ENCODE data around the gene PRCC. TPM values are rescaled to one million over a fixed set of nuclear protein-coding genes. Genes with fewer than 3 reads are reported as not detected.

PRCC gene
- total and polyA plus RNA-seq, 12 donors: 35.9 to 137 (median 58.7) TPM

DNA sequence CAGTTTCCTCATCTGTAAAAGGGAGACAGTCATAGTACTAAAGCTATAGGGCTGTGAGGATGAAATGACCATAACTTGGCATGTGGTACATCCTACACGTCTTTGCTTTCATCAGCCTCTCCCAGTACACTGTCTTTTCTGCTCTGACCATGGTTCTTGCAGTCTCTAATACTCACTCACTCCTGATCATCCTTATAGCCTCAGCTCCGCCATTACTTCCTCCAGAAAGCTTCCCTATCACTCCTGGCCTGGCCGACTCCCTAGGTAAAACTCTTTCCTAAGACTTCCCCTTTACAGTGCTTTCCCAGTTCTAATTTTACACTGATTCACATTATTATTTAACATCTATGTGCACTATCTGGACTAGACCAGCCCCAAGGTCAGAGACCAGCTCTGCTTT is 21.5 kb upstream of the PRCC start:
- H3K27ac ChIP-seq: peak overlapping the region; percentile 92 to 98 (median 97)
- TF ChIP-seq, protein P1, sequence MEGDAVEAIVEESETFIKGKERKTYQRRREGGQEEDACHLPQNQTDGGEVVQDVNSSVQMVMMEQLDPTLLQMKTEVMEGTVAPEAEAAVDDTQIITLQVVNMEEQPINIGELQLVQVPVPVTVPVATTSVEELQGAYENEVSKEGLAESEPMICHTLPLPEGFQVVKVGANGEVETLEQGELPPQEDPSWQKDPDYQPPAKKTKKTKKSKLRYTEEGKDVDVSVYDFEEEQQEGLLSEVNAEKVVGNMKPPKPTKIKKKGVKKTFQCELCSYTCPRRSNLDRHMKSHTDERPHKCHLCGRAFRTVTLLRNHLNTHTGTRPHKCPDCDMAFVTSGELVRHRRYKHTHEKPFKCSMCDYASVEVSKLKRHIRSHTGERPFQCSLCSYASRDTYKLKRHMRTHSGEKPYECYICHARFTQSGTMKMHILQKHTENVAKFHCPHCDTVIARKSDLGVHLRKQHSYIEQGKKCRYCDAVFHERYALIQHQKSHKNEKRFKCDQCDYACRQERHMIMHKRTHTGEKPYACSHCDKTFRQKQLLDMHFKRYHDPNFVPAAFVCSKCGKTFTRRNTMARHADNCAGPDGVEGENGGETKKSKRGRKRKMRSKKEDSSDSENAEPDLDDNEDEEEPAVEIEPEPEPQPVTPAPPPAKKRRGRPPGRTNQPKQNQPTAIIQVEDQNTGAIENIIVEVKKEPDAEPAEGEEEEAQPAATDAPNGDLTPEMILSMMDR (IDR thresholded peaks at IDR 0.05): no peak
- TF ChIP-seq POLR2A (IDR thresholded peaks at IDR 0.05): no peak
- 48 to 63% (median 52%) methylated on average over 3 of the region's 3 CpGs for WGBS, 4 donors
- no peaks in the 10 kb centered on the region for H3K27me3 ChIP-seq
- DNase-seq: no peak
- H3K36me3 ChIP-seq (replicated peaks in 1 of 2): peaks cover 0 to 21% of the 10 kb centered on the region in 2 donors
- peak overlapping the region in 1 of 4 donors; percentile 93 for H3K4me3 ChIP-seq
- H3K4me1 ChIP-seq (replicated peaks in 1 of 2): peaks cover 47 to 56% of the 10 kb centered on the region in 2 donors
- no peaks in the 10 kb centered on the region for H3K9me3 ChIP-seq (replicated peaks in 1 of 3)
- intact Hi-C loops (cut with DNase I): no loop called here

DNA sequence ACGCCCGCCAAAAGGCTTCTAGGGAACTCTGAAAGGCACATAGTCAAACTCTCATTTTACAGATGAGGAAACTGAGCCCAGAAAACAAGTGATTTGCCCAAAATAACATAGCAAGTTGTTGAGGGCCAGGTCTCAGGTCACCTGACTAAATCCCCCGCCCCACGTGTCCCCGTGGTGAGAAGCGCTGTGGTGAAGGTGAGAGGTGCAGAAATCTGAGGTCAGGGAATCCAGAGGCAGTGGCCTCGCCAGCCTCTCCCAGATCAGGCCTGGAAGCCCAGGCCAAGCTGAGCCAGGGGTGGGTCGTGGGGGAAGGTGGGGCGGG is 21.0 kb upstream of the PRCC start:
- H3K36me3 ChIP-seq (replicated peaks in 1 of 2): peaks cover 0 to 21% of the 10 kb centered on the region in 2 donors
- peaks cover 47 to 55% of the 10 kb centered on the region in 2 donors for H3K4me1 ChIP-seq (replicated peaks in 1 of 2)
- no peaks in the 10 kb centered on the region for H3K27me3 ChIP-seq
- H3K4me3 ChIP-seq: peak overlapping the region in 2 of 4 donors; percentile 40 to 93
- H3K9me3 ChIP-seq (replicated peaks in 1 of 3): no peaks in the 10 kb centered on the region
- H3K27ac ChIP-seq: peak overlapping the region; percentile 92 to 98 (median 97)
- WGBS, 4 donors: 33 to 55% (median 38%) methylated on average over 7 to 9 of the region's 9 CpGs
- intact Hi-C loops (cut with DNase I): no loop called here
- no peak for TF ChIP-seq POLR2A (IDR thresholded peaks at IDR 0.05)
- TF ChIP-seq, protein P1 (IDR thresholded peaks at IDR 0.05): no peak
- no peak for DNase-seq

DNA sequence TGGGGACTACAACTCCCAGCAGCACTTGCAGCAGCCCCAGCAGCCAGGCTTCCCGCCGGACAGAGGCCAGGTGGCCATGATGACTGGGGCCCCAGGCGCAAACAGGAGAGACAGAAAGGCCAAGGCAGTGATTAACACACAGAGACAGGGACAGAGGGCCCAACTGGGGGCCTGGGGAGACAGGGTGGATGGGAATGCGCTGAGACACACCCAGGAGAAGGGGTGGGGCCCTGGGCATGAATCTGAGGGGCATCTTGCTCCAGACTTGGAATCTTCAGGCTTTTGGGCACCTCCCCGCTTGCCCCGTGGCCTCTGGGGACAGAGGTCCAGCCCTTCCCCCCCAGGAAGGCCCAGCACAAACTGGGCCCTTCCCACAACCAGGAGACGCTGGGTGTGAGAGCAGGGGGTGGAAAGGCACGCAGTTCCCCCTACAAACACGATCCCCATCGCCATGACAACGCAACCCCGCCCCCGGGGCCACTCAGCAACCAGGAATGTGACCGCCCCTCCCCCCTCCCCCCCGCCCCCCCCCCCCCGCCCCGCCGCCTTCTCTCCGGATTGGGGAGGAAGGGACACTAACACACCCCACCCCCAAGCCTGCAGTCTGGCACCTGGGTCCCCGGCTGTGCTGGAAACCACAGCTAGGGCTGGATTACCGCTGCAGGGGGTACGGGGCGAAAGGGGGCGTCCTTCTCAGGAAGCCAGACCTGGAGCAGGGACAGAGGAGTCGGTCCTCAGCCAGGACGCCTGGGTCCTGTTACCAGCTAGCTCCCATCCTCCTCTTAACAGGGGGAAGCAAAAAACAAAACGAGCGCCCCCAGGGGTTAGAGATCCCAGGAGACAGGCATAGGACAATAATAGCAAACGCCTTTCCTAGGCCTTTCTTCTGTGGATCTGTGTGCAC is 20.4 kb upstream of the PRCC start:
- Histone ChIP-seq H3K36me3 (replicated peaks in 1 of 2) (peaks cover 0 to 21% of the 10 kb centered on the region in 2 donors), H3K9me3 (replicated peaks in 1 of 3) (no peaks in the 10 kb centered on the region), H3K27me3 (no peaks in the 10 kb centered on the region), H3K27ac (peak overlapping the region; percentile 92 to 98 (median 97)), H3K4me3 (peak overlapping the region in 2 of 4 donors; percentile 40 to 93), H3K4me1 (replicated peaks in 1 of 2) (peaks cover 47 to 52% of the 10 kb centered on the region in 2 donors)
- DNase-seq: peak; percentile 92 to 97 (median 96)
- 1 to 4% (median 1%) methylated on average over 9 to 23 of the region's 29 CpGs for WGBS, 4 donors
- TF ChIP-seq, protein P1 (IDR thresholded peaks at IDR 0.05): peak in 3 of 6 experiments; percentile 9 to 20 (median 19)
- peak in 1 of 2 donors; percentile 50 for TF ChIP-seq POLR2A (IDR thresholded peaks at IDR 0.05)
- intact Hi-C loops (cut with DNase I): no loop called here

DNA sequence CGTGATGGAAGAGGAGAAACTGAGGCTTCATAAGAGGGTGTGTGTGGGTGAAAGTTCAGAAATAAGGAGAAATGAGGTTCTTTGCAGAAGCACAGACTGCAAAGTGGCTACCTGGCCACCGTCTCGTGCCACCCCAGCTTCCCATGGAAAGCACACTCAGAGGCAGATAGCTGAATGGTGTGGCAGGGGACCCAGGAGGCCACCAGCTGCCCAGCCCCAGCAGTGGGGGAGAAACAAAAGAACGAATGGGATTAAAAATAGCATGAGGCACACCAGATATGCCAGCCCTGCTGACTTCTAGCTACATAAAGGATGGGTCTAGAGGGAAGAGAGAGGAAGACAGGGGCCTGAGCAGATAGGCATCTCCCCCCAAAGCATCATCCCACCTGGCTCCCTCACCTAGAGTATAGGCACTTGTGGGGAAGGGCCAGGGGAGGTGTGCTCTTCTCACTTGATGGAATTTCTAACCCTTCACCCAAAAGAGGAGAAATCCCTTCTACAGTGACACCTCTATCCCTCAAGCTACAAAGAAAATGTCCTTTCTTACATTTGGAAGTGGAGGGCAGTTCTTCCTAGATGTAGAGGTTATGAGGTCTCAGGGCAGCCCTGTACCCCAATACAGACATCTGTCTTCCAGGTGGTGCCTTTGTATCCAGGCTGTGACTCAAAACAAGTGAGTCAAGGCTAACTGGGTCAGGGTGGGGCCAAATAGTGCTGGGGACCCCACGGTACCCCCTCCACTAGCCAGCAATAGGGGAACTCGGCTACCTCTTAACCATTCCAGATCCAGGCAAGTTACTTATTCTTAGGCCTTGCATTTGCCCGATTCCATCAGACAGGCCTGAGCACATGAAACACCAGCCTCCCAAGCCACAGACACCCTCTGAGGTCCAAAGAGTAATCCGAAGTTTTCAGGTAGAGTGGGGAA is 19.3 kb upstream of the PRCC start:
- 8 to 10% (median 9%) methylated on average over 8 of the region's 8 CpGs for WGBS, 4 donors
- intact Hi-C loops (cut with DNase I): no loop called here
- Histone ChIP-seq H3K27ac (peak overlapping the region; percentile 88 to 98 (median 97)), H3K4me1 (replicated peaks in 1 of 2) (peaks cover 56 to 59% of the 10 kb centered on the region in 2 donors), H3K27me3 (no peaks in the 10 kb centered on the region), H3K9me3 (replicated peaks in 1 of 3) (no peaks in the 10 kb centered on the region), H3K36me3 (replicated peaks in 1 of 2) (peaks cover 0 to 13% of the 10 kb centered on the region in 2 donors), H3K4me3 (peak overlapping the region in 2 of 4 donors; percentile 34 to 93)
- DNase-seq: peak in 2 of 7 donors; percentile 28 to 29
- TF ChIP-seq POLR2A (IDR thresholded peaks at IDR 0.05): no peak
- TF ChIP-seq, protein P1 (IDR thresholded peaks at IDR 0.05): no peak

All from adrenal gland (tissue), 12 donors.